PC-9 (cell line): Measurements from ENCODE around the gene HSD11B1L. TPM values are rescaled to one million over a fixed set of nuclear protein-coding genes. Genes with fewer than 3 reads are reported as not detected.
"Not testable (repeated sequence)": the region's sequence is repeated elsewhere in the genome, so short reads cannot be mapped to it uniquely, and the experiment has no call there.

Experiments
- BruUV-seq: library from RNA; stranded (reverse); fragments of 400-500 nt; replicated peaks from 2 replicates; lab custom pipeline; 2021; lab: Mats Ljungman, UMichigan
- CTCF ChIA-PET: fragments of 300-600 bp; sonication (Branson Sonifier 250); formaldehyde crosslinking; loops from one replicate; lab custom pipeline; 2022; ENCODE audit warnings: antibody characterized with exemption; lab: Charles Lee
- POLR2A ChIA-PET: fragments of 300-600 bp; sonication (Branson Sonifier 250); formaldehyde crosslinking; loops from one replicate; lab custom pipeline; 2022; ENCODE audit warnings: antibody characterized with exemption; ENCODE audit not compliant: unreplicated experiment; lab: Charles Lee
- DNase-seq, 2 experiments: peaks; one replicate each; pipeline versions ENCODE4 v3.0.0 to v3.0.0-alpha.2; 2015 to 2022; ENCODE audit warnings: mixed read lengths in 1 of 2
- H2AFZ ChIP-seq: fragments of 200-600 bp; sonication (generic); 2 replicates; pipeline ENCODE4 v1.8.1; 2017; ENCODE audit warnings: antibody characterized with exemption
- H3F3A ChIP-seq: fragments of 200-600 bp; sonication (generic); 2 replicates; pipeline ENCODE4 v1.8.1; 2017; ENCODE audit warnings: antibody characterized with exemption, mild to moderate bottlenecking, low read depth; ENCODE audit not compliant: insufficient read depth
- H3K27ac ChIP-seq: fragments of 200-600 bp; sonication (generic); 2 replicates; pipeline ENCODE4 v1.6.1; 2016; ENCODE audit warnings: mixed run types
- H3K27me3 ChIP-seq: fragments of 200-600 bp; sonication (generic); 2 replicates; pipeline ENCODE4 v1.6.1; 2016; ENCODE audit warnings: low read depth, mixed run types; ENCODE audit not compliant: insufficient read depth
- H3K36me3 ChIP-seq: fragments of 200-600 bp; sonication (generic); 2 replicates; pipeline ENCODE4 v1.6.1; 2016; ENCODE audit warnings: low read depth, mixed run types
- H3K4me1 ChIP-seq: fragments of 200-600 bp; sonication (generic); replicated peaks from 2 replicates; pipeline ENCODE4 v1.6.1; 2016; ENCODE audit warnings: mixed run types; ENCODE audit not compliant: insufficient read depth
- H3K4me2 ChIP-seq: fragments of 200-600 bp; sonication (generic); 2 replicates; pipeline ENCODE4 v1.6.1; 2017; ENCODE audit warnings: mixed run types
- H3K4me3 ChIP-seq: fragments of 200-600 bp; sonication (generic); 2 replicates; pipeline ENCODE4 v1.6.1; 2016; ENCODE audit warnings: mixed run types
- H3K79me2 ChIP-seq: fragments of 200-600 bp; sonication (generic); 2 replicates; pipeline ENCODE4 v1.6.1; 2017; ENCODE audit warnings: low read depth, mixed run types
- H3K9me2 ChIP-seq: fragments of 200-600 bp; sonication (generic); 2 replicates; pipeline ENCODE4 v1.8.1; 2017; ENCODE audit warnings: mild to moderate bottlenecking; ENCODE audit not compliant: insufficient read depth
- H3K9me3 ChIP-seq: fragments of 200-600 bp; sonication (generic); 2 replicates; pipeline ENCODE4 v1.8.1; 2016; ENCODE audit warnings: low read depth; ENCODE audit not compliant: insufficient read depth
- H4K20me1 ChIP-seq: fragments of 200-600 bp; sonication (generic); 2 replicates; pipeline ENCODE4 v1.8.1; 2017; ENCODE audit not compliant: insufficient read depth
- CTCF ChIP-seq: fragments of 200-600 bp; sonication (generic); conservative IDR thresholded peaks from 2 replicates; pipeline ENCODE4 v1.6.1; 2017; ENCODE audit warnings: mixed run types, antibody characterized with exemption, mild to moderate bottlenecking, moderate library complexity
- EZH2 ChIP-seq: fragments of 200-600 bp; sonication (generic); IDR thresholded peaks from 2 replicates; pipeline ENCODE4 v1.8.0; 2017; ENCODE audit warnings: antibody characterized with exemption, low read depth
- intact Hi-C: fragments of 100-400 bp; cut with micrococcal nuclease; formaldehyde crosslinking; loops from one replicate; pipeline ENCODE4 v1.10.0; 2022; ENCODE audit not compliant: unreplicated experiment
- total RNA-seq: library from RNA; stranded (reverse); gene quantifications from 2 replicates; pipeline ENCODE4 v1.2.3, GENCODE V29; 2021

HSD11B1L gene
- total RNA-seq, 1 experiment from 2014 or later = 7.5 TPM

GRCh38 chr19:5700455-5701092 lies 19.7 kb downstream of the HSD11B1L start:
- no peaks in the 10 kb centered on the region for H3K79me2 ChIP-seq
- CTCF ChIA-PET = no interaction called here
- intact Hi-C loops = no loop called here
- H3K4me3 ChIP-seq = no peak overlapping the region
- no peak overlapping the region for H2AFZ ChIP-seq
- peaks cover 10% of the 10 kb centered on the region for H4K20me1 ChIP-seq
- H3K9me3 ChIP-seq = no peaks in the 10 kb centered on the region
- POLR2A ChIA-PET = no interaction called here
- H3K27me3 ChIP-seq = no peaks in the 10 kb centered on the region
- DNase-seq = no peak
- H3K4me2 ChIP-seq = no peak overlapping the region
- BruUV-seq = no TSS peak
- TF ChIP-seq CTCF (no peak), EZH2 (no peak)
- no peaks in the 10 kb centered on the region for H3K4me1 ChIP-seq
- H3F3A ChIP-seq = peaks cover 6% of the 10 kb centered on the region; the same call in 1 of the 2 replicates
- H3K9me2 ChIP-seq = no peaks in the 10 kb centered on the region
- no peak overlapping the region for H3K27ac ChIP-seq
- no peaks in the 10 kb centered on the region; the same call in 1 of the 2 replicates for H3K36me3 ChIP-seq

- H3K4me1 ChIP-seq, H4K20me1 ChIP-seq, H3K79me2 ChIP-seq, H3K27me3 ChIP-seq, H3F3A ChIP-seq, H3K36me3 ChIP-seq, H3K27ac ChIP-seq, intact Hi-C loops, H3K4me2 ChIP-seq, H3K9me2 ChIP-seq, H3K4me3 ChIP-seq, H2AFZ ChIP-seq, DNase-seq, CTCF ChIA-PET, BruUV-seq, H3K9me3 ChIP-seq: not testable (repeated sequence)
- POLR2A ChIA-PET = interaction anchor here (0.6 kb wide), 1 partner anchor 125 kb away, joined by 4 read pairs; no protein-coding TSS in a partner anchor
Observed at GRCh38 chr19:5702053-5702410, 21.2 kb downstream of the HSD11B1L start.

GRCh38 chr19:5703819-5704818 lies 23.3 kb downstream of the HSD11B1L start:
- Histone ChIP-seq H3K27ac (no peak overlapping the region), H3K4me3 (no peak overlapping the region), H3K36me3 (no peaks in the 10 kb centered on the region; the same call in 1 of the 2 replicates), H3K4me1 (no peaks in the 10 kb centered on the region), H3K9me3 (no peaks in the 10 kb centered on the region), H3K9me2 (no peaks in the 10 kb centered on the region), H3K4me2 (no peak overlapping the region), H3K79me2 (no peaks in the 10 kb centered on the region), H4K20me1 (peaks cover 8% of the 10 kb centered on the region), H3F3A (peaks cover 6% of the 10 kb centered on the region; the same call in 1 of the 2 replicates), H3K27me3 (no peaks in the 10 kb centered on the region), H2AFZ (no peak overlapping the region)
- ChIA-PET POLR2A (no interaction called here), CTCF (no interaction called here)
- intact Hi-C loops = no loop called here
- no peak for TF ChIP-seq CTCF
- no peak for TF ChIP-seq EZH2
- no TSS peak for BruUV-seq
- no peak for DNase-seq
